Neural crest cell (in vitro differentiated cells): ENCODE measurements around the gene TUNAR. TPM values are rescaled to one million over a fixed set of nuclear protein-coding genes. Genes with fewer than 3 reads are reported as not detected.

ENCODE experiments used
- DNase-seq: peaks from one replicate; pipeline ENCODE4 v3.0.0; 2021; ENCODE audit warnings: low read depth, mixed read lengths, low spot score
- H3K27ac Mint-ChIP-seq: one replicate; pipeline ENCODE4 v1.8.0; 2021; ENCODE audit warnings: mild to moderate bottlenecking, mixed read lengths; ENCODE audit not compliant: unreplicated experiment
- H3K27me3 Mint-ChIP-seq: 2 replicates; pipeline ENCODE4 v1.8.0; 2021; ENCODE audit warnings: low read depth, mild to moderate bottlenecking, mixed read lengths
- H3K36me3 Mint-ChIP-seq: 2 replicates; pipeline ENCODE4 v1.8.0; 2021; ENCODE audit warnings: low read depth, mild to moderate bottlenecking, mixed read lengths
- H3K4me1 Mint-ChIP-seq: 2 replicates; pipeline ENCODE4 v1.8.0; 2021; ENCODE audit warnings: mixed read lengths
- H3K4me3 Mint-ChIP-seq: one replicate; pipeline ENCODE4 v1.8.0; 2021; ENCODE audit warnings: mild to moderate bottlenecking, mixed read lengths
- H3K9me3 Mint-ChIP-seq: 2 replicates; pipeline ENCODE4 v1.8.0; 2021; ENCODE audit warnings: mixed read lengths
- CTCF ChIP-seq: fragments of 200-600 bp; sonication (generic); conservative IDR thresholded peaks from 2 replicates; pipeline ENCODE4 v1.5.0; 2021; ENCODE audit warnings: antibody characterized with exemption, mild to moderate bottlenecking
- total RNA-seq: library from RNA; stranded (reverse); gene quantifications from 2 replicates; pipeline ENCODE4 v1.2.1, GENCODE V29; 2021

Gene TUNAR
- total RNA-seq, 1 donor from 2014 or later = 4.7 TPM

DNA sequence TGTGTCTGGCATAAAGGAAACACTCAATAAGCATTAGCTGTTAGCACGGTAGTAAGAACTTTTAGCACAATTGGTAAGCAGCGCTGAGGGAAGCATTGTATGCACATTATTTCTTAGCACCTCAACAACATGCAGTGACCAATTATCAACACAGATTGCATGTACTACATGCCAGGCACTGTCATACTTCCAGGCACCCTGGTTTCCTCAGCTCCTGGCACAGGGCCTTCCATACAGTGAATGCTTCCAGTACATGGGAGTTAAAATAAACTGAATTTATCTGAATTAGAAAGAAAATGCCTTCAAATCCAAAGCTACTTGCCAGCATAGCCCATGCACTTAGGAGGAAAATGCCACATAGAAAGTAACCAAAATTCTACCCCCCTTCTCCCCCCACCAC is 59.4 kb downstream of the TUNAR start:
- no peak for TF ChIP-seq CTCF
- no peak for DNase-seq
- Mint-ChIP-seq H3K4me3 (no peak overlapping the region), H3K27me3 (peaks cover 8% of the 10 kb centered on the region), H3K27ac (no peak overlapping the region), H3K36me3 (no peaks in the 10 kb centered on the region), H3K4me1 (no peaks in the 10 kb centered on the region), H3K9me3 (peaks cover 4% of the 10 kb centered on the region)

DNA sequence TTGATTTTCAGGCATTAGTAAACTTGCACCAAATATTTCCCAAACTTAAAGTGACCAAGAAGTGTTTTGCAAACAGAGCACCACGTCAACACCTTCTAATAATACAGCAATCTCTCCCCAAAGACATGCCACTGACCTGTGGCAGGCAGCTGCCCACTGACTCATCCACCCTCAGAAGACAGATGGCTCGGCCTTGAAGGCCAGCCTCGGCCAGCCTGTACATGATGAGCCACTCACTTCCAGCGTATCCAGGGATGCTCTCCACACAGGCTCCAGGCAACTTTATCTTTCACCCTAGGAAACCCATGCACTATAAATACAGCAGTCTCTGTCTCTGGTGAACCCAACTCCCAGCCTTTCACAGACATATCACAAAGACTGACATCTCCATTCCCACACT is 62.7 kb downstream of the TUNAR start:
- Mint-ChIP-seq H3K4me3 (no peak overlapping the region), H3K4me1 (peaks cover 16% of the 10 kb centered on the region), H3K36me3 (peaks cover 3% of the 10 kb centered on the region), H3K9me3 (peaks cover 14% of the 10 kb centered on the region), H3K27ac (no peak overlapping the region), H3K27me3 (peaks cover 2% of the 10 kb centered on the region)
- no peak for TF ChIP-seq CTCF
- DNase-seq = no peak

- peaks cover 3% of the 10 kb centered on the region for H3K36me3 Mint-ChIP-seq
Measured at GRCh38 chr14:95941897-95942296, 65.3 kb downstream of the TUNAR start.

GRCh38 chr14:95943699-95944098 is 67.1 kb downstream of the TUNAR start:
- H3K9me3 Mint-ChIP-seq = peaks cover 14% of the 10 kb centered on the region
- H3K27me3 Mint-ChIP-seq = peaks cover 4% of the 10 kb centered on the region
- no peak for TF ChIP-seq CTCF
- H3K4me1 Mint-ChIP-seq = peaks cover 48% of the 10 kb centered on the region
- peak overlapping the region; percentile 51 for H3K4me3 Mint-ChIP-seq
- peak overlapping the region; percentile 86 for H3K27ac Mint-ChIP-seq
- peak; percentile 23 for DNase-seq
- peaks cover 3% of the 10 kb centered on the region for H3K36me3 Mint-ChIP-seq

More at GRCh38 chr14:95941897-95942296, 65.3 kb downstream of the TUNAR start:
- TF ChIP-seq CTCF = no peak
- Mint-ChIP-seq H3K9me3 (peaks cover 14% of the 10 kb centered on the region), H3K4me1 (peaks cover 36% of the 10 kb centered on the region), H3K27ac (no peak overlapping the region), H3K4me3 (no peak overlapping the region), H3K27me3 (peaks cover 5% of the 10 kb centered on the region)
- no peak for DNase-seq

GRCh38 chr14:95944462-95944861 is 67.8 kb downstream of the TUNAR start:
- Mint-ChIP-seq H3K27me3 (peaks cover 4% of the 10 kb centered on the region), H3K27ac (no peak overlapping the region), H3K4me1 (peaks cover 51% of the 10 kb centered on the region), H3K4me3 (no peak overlapping the region), H3K36me3 (peaks cover 3% of the 10 kb centered on the region), H3K9me3 (peaks cover 14% of the 10 kb centered on the region)
- TF ChIP-seq CTCF = no peak
- no peak for DNase-seq

GRCh38 chr14:95946867-95947266 is 70.2 kb downstream of the TUNAR start:
- no peak for DNase-seq
- no peak overlapping the region for H3K4me3 Mint-ChIP-seq
- no peak for TF ChIP-seq CTCF
- peaks cover 9% of the 10 kb centered on the region for H3K27me3 Mint-ChIP-seq
- peaks cover 3% of the 10 kb centered on the region for H3K9me3 Mint-ChIP-seq
- peak overlapping the region; percentile 12 for H3K27ac Mint-ChIP-seq
- peaks cover 51% of the 10 kb centered on the region for H3K4me1 Mint-ChIP-seq
- no peaks in the 10 kb centered on the region for H3K36me3 Mint-ChIP-seq
